ENCODE results near the gene FRAS1.

DNA sequence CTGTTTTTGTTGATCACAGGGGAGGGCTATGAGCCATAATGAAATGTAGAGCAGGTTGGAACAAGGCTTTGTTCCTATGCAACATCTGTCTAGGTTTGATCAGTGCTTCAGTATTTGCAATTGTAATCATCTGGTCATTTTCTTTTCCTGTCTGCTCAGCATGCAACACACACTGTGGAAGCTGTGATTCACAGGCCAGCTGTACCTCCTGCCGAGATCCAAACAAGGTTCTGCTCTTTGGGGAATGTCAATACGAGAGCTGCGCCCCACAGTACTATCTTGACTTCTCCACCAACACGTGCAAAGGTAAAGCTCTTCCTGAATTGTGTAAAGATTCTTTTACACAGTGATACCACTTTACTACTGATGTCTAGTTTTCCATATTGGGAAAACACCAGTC is 312.6 kb downstream of the FRAS1 start:
- TF ChIP-seq, protein P1, sequence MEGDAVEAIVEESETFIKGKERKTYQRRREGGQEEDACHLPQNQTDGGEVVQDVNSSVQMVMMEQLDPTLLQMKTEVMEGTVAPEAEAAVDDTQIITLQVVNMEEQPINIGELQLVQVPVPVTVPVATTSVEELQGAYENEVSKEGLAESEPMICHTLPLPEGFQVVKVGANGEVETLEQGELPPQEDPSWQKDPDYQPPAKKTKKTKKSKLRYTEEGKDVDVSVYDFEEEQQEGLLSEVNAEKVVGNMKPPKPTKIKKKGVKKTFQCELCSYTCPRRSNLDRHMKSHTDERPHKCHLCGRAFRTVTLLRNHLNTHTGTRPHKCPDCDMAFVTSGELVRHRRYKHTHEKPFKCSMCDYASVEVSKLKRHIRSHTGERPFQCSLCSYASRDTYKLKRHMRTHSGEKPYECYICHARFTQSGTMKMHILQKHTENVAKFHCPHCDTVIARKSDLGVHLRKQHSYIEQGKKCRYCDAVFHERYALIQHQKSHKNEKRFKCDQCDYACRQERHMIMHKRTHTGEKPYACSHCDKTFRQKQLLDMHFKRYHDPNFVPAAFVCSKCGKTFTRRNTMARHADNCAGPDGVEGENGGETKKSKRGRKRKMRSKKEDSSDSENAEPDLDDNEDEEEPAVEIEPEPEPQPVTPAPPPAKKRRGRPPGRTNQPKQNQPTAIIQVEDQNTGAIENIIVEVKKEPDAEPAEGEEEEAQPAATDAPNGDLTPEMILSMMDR (IDR thresholded peaks at IDR 0.05), result no peak
- TF ChIP-seq POLR2A (IDR thresholded peaks at IDR 0.05), result no peak

All from right lobe of liver (tissue), 4 donors.